NCI-H146 (cell line): ENCODE measurements around the gene TMIE.

Experiments used
- DNase-seq: peaks from one replicate; lab custom pipeline; 2025; lab: John Stamatoyannopoulos, UW

TMIE gene

DNA sequence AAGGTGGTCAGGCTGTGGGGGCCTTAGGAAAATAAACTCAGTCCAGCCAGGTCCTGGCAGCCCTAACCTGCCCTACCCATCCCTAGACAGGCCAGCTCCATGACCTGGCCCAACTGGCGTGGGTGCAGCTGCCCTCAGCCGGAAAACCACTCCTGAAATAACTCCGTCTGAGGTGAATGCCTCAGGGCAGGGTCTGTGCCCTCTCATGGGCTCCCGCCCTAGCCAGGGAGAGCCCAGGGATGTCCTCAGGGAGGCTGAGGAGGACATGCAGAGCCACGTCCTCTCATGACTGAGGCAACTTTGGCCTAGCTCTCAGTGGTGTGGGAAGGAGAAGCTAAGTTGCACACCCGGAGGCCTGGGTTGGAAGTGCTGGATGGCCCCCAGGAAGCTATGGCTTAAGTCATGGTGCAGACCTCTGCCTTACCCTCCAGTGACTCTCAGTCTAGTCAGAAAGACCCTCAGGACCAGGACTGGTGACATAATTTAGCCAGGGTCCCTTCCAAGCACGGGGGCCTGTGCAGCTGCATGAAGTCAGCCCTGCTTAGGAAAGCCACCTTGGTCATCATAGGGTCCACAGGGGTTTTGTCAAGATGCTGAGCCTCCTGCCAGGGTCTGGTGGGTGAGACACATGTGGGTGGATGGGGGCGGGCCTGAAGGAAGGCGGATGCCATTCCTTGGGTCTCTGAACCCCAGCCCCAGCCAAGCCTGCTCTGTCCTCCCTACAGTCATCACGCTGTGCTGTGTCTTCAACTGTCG is 7.4 kb downstream of the TMIE start:
- no peak for DNase-seq

DNA sequence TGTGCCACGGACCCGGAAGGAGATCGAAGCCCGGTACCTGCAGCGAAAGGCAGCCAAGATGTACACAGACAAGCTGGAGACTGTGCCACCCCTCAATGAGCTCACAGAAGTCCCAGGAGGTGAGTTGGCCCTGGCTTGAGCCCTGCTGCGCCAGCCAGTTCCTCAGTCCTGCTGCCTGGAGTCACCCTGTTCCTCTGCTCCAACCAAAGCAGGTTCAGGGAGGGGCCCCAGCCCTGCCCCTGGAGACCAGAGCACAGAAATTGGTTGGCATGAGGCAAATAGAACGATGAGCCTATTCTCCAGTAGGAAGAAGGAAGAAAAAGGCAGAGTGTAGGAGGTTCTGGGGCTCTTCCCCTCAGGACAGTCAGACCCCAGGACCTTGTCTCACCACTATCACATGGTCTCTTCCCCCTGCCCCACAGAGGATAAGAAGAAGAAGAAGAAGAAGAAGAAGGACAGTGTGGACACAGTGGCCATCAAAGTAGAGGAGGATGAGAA is 8.0 kb downstream of the TMIE start:
- DNase-seq = no peak

DNA sequence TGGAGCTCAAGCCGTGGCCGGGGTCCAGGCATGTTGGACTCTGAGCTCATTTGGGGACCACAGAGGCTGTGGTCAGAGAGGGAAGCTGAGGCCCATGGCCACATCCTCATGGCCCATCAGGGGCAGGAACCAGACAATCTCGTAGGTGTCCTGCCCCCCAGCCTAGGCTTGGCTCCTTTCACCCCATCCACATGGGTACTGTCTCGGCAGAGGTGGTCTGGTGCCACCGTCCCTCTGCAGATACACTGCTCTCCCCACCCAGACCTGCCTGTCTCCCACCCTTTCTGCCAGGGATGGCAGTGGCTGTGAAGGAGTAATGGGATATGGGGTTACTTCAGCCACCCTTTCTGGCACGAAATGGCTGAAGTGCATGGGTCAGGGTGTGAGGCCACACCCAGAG is 8.5 kb downstream of the TMIE start:
- no peak for DNase-seq

DNA sequence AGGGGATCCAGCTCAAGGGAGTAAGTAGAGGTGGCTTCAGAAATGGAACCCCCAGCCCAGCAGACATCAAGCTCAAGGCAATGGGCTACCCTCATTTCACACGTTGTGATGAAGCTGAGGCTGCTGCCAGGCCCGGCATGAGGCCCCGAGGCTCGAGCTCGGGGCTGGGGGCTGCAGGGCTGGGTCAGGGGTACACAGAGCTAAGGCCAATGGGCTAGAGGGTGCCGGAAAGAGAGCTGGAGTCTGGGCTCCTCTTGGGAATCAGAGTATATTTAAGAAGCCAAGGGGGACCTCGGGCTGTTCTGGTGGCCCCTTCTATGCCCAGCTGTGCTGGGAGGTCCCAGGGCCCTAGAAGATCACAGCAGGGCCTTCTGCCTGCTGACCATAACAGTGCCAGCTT is 9.0 kb downstream of the TMIE start:
- DNase-seq = no peak

DNA sequence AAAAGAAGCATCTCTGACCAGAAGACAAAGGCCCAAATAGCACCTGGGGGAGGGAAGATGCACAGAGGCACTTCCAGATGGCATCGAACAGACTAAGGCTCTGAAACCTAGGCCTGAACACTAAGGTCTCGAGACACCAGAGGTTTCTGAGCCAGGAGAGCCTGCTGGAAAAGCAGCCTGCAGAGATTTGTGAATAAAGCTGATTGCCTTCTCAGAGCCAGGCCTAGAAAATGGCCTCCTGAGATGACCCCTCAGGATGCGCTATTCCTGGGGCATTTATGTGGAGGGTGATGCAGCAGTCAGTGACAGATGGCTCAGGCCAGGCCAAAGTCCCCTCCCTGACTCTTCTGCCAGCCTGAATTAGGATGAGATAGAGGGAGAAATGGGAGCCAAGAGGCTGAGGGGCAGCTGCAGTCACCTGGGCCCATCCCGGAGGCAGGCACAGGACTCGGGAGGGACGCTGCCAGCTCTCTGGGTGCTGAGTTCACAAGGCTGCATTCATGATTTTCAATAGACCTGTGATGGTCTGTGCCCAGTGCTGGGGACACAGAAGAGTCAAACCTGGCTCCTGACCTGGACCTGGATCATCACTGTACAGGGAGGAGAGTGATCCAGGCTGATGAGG is 9.6 kb downstream of the TMIE start:
- DNase-seq = no peak

DNA sequence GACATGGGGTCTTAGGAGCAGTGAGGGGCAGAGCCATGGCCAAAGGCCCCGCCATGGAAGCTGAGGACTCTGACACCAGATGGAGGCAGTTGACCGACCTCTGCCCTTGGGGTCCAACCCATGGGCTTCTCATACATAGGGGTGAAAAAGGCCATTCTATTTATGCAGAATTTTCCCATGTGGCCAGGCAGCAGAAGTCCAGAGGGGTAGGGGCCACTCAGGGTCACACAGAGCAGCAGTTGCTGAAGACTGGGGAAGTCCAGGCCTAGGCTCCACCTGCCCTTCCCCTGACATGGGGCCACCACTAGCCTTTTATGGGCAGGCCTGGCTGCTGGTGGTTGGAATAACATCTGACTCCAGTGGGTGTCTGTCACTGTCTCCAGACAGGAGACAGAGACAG is 10.1 kb downstream of the TMIE start:
- DNase-seq = no peak

DNA sequence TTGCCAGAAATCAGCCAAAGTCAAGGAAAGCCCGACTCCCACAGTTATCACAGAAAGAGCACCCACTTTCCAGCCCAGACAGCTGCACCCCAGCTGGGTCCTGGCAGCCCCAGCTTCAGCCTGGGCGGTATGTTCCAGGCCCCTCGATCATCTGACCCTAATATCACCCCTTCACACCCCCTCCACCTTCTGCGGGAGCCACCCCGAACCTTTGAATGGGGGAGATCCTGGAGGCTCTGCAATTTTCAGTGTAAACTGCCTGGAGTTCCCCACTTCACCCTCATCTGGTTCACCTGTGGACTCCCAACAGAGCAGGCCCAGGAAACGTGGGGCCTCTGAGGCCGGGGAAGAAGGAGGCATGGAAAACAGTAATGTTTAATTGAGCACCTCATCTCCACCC is 10.6 kb downstream of the TMIE start:
- DNase-seq = no peak

DNA sequence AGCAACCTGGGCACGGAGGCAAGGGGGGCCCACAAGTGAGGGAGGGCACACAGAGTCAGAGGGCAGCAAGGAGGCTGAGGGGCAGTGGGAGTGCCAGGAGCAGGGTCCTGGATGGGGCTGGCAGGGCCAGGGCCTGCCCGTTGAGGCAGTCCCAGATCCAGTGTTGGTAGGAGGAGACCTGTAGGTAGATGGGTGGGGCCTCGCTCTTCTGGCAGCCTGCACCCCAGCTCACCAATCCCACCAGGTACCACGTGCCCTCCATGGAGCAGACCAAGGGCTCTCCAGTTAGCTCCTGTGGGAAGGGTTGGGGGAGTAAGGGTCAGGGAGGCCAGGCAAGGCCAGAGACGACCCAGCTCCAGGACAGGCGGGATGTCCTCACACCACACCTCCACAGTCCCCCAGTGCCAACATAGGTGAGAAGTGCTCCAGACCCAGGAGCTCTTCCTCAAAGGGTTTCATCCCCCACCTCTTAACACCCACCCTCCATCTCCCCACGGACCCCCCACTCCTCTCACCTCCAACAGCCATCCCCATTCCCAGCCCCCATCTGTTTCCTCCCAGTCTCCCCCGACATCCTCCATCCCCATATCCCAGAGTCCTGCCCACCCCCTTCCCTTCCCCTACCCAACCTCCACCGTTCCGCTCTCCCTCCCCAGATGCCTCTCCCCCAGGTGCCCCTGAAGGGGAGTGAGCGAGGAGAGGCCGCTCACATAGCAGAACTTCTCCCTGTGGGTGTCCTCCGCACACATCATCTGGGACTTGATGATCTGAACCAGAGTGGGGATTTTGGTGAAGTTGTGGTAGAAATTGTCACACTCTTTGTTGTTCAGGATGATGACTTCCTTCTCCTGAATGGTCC is 11.2 kb downstream of the TMIE start:
- no peak for DNase-seq

DNA sequence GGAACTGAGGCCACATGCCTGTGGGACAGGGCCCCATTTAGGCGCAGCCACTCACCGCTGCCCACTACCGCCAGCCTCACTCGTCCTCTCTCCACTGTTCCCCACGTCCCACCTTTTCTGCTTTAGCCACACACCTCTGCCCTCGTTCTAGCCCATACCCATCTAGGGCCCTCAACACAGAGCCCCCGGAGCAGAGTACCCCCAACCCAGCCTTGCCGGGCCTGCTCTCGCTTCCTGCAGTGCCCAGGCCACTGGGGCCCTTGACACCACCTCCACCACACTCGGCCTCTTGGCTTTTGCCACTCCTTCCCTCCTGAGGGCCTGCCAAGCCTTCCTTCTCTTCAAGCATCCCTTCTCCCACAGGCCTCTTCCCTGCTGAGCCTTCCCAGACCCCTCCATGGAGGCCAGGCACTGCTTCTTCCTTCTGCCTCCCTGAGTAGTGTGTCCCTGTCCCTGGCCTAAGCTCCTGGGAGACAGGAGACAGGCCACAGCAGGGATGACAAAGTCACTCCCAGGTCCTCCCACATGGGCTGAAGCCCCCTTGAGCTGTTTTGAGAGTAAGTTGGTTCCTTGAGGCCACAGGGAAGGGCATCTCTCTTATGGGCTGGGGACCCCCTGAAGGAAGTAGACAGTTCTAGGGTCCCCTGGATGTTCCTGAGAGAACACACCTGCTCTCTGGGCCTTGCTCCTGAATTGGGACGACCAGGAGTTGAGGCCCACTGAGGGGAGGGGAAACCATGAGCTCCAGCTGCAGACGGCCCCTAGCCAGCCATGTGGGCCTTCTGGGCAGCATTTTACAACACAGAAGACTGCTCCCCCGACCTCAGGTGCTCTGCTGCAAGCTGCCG is 12.1 kb downstream of the TMIE start:
- no peak for DNase-seq

DNA sequence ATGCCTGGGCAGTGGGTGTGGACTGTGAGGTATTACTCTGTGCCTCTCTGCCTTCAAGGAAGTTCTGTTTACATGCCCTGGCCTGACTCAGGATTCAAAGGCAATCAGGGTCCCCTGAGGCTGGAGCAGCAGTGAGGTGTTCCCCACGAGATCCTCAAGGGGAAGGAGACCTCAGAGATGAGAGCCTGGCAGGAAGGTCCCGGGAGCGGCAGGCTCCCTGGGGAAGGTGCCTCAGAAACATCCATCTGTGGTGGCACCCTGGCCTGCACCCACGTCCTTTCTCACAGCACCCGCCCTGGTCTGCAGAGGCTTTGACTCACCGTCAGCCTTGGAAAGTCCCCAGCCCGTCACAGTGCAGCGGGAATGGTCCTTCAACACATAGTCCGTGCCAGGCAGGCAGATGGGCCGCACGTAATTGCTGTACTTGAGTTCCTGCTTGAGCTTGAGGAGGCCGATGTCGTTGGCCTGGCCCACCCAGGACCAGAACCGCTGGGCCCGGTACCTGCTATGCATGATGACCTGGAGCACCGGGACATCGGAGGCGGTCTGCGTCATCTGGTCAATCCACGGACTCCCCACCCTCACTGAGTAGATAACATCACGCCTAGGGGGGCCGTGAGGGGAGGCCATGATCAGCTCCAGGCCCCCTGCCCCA is 12.8 kb downstream of the TMIE start:
- DNase-seq = no peak

DNA sequence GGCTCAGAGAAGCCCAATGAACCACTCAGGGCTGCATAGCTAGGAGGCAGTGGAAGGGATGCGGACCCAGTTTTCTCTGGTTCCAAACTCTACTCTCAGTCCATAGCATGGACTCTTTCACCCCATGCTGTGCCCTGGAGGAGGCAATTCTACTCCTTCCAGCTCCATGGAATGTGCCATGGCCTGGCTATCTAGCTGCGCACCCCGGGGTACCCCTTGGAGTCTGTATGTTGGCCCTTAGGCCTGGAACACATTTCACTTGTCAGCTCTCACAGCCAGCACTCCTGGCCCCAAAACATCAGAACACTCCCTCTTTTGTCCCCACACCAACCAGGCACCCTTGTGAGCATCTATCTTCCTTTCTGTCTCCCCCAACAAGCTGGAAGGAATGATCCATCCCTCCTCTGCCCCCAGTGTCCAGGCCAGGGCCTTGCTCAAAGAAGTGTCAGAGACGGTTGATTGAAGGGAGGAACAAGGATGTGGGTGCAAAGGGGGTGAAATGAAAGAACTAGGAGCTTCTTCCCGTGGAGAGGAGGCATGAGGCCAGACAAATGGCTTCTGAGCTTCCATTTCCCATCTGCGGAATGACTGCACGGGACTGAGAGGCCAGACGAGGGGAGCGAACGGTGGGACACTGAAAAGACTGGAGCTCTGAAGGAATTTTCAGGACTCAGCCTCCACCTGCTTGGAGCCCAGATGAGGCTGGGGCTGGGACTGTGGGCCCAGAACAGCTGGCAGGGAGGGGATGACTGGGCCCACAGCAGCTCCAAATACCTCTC is 13.7 kb downstream of the TMIE start:
- no peak for DNase-seq

DNA sequence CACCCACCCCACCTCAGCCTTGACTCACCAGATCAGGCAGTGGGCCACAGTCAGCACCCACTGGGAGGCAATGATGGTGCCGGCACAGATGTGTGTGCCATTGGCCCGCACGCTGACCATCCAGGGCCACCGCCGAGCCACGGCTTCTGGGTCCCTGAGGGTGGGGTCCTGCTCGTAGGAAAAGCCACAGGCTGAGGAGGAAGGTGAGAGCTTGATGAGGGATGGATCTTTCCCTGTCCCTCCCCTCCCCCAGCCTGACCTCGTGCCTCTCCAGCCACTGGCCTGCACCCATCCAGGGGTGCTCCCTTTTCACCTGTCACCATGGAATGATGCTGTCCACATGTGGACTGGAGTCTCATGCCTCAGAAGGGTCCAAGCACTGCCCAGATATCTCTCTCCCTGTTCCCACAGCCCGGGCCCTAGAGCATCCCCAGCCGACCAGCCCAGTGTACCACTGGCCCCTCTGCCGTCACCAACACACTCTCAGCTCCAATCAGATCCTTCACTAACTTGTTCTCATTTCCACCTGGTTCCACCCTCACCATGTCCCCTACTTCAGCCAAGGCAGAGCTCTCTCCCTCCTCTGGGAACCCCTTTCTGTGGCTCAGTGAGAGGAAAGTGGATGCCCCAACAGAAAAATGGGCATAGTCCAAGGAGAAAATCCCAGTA is 14.4 kb downstream of the TMIE start:
- DNase-seq = no peak

DNA sequence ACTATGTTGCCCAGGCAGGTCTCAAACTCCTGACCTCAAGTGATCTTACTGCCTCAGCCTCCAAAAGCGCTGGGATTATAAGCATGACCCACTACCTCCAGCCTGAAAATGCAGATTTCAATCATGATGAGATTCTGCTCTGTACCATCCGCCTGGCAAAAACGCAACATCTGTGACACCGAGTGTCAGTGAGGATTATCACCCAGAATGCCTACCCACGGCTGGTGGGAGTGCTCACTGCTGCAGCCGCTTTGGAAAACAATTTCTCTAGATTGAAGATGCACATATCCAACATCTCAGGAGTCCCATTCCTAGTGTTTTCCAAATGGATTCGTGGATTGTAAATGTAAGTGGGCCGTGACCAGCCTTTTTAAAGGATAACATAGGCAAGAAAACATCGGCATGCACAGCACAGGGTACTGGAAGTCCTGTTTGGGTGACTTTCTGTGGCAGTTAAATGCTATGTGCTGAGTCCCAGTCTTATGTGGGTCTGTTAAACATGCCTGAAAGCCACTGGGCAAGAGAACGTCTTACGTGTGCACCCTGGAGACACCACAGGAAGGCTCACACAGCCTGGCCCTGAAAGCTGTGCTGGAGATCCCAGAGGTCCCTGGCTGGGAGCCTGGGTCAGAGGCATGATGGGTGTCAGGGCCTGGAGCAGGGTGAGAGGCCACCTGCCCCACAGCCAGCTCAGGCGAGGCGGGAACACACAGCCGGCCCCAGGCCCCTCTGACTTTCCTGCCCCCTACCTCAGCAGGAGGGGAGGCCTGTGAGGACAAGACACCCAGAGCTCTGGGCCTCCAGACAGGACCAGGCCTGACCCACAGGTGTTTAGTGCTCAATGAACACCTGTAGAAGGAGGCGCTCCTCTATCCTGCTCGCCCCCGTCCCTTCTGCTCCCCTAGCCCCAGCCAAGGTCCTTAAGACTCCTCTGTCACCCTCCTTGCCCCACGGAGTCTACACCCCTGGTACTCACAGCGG is 15.6 kb downstream of the TMIE start:
- no peak for DNase-seq

DNA sequence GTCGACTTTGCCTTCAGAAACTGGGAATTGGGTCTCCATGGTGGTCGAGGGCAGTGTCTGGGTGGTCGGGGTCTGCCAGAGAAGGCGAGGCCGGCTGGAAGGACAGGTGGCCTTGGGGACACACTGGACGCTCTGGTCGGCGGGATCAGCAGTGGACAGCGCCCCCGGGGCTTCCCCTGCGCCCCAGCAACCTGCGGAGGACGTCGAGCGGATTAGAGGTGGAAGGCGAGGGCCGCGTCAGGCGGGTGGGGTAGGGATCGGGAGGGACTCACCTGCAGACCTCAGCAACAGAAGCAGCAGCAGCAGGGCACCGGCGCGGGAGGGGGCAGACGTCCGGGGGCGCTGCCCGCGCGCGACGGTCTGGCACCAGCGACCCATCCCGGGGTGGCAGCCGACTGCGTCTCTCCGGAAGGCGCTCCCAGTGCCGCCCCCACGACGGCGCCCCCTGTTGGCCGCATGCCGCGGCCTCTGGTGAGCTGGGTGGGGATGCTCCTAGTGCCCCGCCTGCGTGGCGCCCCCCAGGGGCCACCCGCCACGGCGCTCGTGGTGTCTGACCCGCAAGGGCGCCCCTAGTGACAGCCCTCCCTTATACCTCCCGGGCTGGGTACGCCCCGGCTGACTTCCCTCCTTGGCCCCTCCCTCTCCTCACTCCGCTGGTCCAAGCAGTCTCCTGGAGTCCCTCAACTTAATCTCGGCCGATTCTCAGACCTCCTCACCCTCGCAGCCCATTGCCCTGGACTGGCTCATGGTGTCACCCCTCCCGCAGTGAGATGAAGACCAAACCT is 16.4 kb downstream of the TMIE start, which contains the start of gene PRSS50:
Gene PRSS50 (minus strand): TSS at position 423 of the 785 bp plus-strand sequence. CDS start 45 bp downstream, at position 378.
- no peak for DNase-seq

DNA sequence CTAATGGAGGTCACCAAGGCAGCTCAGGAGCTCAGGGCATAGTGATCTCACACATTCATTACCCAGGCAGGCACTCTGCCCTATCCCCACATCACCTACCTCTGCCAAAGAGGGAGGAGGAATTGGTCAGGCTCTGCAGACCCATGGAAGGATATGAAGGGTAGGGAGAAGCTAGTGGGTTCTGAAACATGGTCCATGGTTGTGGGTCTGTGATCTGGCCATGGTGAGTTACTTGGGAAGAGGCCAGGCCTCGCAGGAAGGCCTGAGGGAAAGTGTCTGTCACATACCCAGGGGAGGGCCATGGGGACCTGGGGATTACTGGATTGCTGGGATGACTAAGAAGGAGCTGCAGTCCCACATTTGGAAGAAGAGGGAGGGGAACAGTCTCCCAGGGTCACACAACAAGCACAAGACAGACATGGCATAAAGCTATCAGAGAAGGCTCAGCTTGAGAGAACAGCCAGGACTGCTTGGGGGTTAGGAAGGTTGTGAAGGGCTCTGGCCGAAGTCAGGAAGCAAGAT is 17.9 kb downstream of the TMIE start:
- DNase-seq = no peak

DNA sequence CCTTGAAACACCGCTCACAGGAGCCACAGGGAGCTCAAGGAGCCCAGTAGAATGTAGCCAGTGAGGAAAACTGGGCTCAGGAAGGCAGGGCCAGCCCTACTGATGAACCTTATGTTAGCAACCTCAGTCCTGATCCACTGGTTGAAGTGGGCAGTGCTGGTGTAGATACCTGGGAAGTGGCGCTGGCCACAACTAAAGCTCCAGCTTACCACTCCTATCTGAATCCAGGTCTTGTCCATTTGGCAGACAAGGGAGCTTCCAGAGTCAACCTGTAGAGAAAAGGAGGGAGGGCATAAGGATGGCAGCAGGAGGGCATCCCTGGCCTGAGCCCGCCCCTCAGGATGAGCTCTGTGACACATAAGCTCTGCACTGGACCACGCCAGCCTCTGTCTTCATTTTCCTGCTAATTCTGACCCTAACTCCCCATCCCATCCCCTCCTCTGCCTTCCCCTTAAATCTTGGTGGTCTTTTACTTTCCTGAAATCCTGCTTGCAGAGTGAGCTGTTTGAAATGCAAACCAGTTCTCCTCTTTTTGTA is 18.6 kb downstream of the TMIE start:
- DNase-seq = no peak

DNA sequence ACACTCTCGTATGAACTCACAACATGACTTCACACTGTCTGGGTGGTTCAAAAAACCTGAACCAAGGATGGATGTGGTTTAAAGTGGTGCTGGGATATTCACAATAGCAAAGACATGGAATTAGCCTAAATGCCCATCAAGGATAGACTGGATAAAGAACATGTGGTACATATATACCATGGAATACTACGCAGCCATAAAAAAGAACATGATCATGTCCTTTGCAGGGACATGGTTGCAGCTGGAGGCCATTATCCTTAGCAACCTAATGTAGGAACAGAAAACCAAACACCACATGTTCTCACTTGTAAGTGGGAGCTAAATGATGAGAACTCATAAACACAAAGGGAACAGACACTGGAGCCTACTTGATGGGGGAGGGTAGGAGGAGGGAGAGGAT is 19.8 kb downstream of the TMIE start:
- DNase-seq = no peak
